Activated naive CD4-positive, alpha-beta T cell treated with anti-CD3 and anti-CD28 coated beads for 36 hours (primary cell): ENCODE measurements around the gene CDK11B. TPM values are rescaled to one million over a fixed set of nuclear protein-coding genes. Genes with fewer than 3 reads are reported as not detected.

Source experiments
- CTCF ChIA-PET: fragments of 350-600 bp; sonication (Branson Sonifier 250); formaldehyde crosslinking; loops from one replicate; lab custom pipeline; 2021; ENCODE audit warnings: antibody characterized with exemption; lab: Charles Lee
- DNase-seq: peaks from one replicate; pipeline ENCODE4 v3.0.0-alpha.2; 2020
- H3K27ac Mint-ChIP-seq: one replicate; pipeline ENCODE4 v1.8.0; 2021; ENCODE audit warnings: mild to moderate bottlenecking, mixed read lengths
- H3K27me3 Mint-ChIP-seq: one replicate; pipeline ENCODE4 v1.8.0; 2021; ENCODE audit warnings: low read depth, mixed read lengths
- H3K36me3 Mint-ChIP-seq: one replicate; pipeline ENCODE4 v1.8.0; 2021; ENCODE audit warnings: low read depth, mixed read lengths
- H3K4me1 Mint-ChIP-seq: one replicate; pipeline ENCODE4 v1.8.0; 2021; ENCODE audit warnings: low read depth, mixed read lengths
- H3K4me3 Mint-ChIP-seq: one replicate; pipeline ENCODE4 v1.8.0; 2021; ENCODE audit warnings: mild to moderate bottlenecking, moderate library complexity, mixed read lengths
- H3K9me3 Mint-ChIP-seq: one replicate; pipeline ENCODE4 v1.8.0; 2021; ENCODE audit warnings: mixed read lengths
- intact Hi-C: fragments of 100-400 bp; cut with micrococcal nuclease; formaldehyde crosslinking; loops from one replicate; pipeline ENCODE4 v1.15.1; 2023
- total RNA-seq, 2 experiments: library from RNA; stranded (reverse); gene quantifications; one replicate each; pipeline ENCODE4 v1.2.3, GENCODE V29; 2021

CDK11B gene
- total RNA-seq, 2 experiments from 2014 or later = 33.7 to 34.4 TPM

GRCh38 chr1:1621173-1622009 lies 37.4 kb downstream of the CDK11B start:
- no peak overlapping the region for H3K4me3 Mint-ChIP-seq
- no peak for DNase-seq
- H3K4me1 Mint-ChIP-seq = peaks cover 9% of the 10 kb centered on the region
- no peaks in the 10 kb centered on the region for H3K27me3 Mint-ChIP-seq
- no peaks in the 10 kb centered on the region for H3K36me3 Mint-ChIP-seq
- CTCF ChIA-PET = interaction anchor here (1.1 kb wide), 1 partner anchor 7 kb away, joined by 3 read pairs; no protein-coding TSS in a partner anchor
- intact Hi-C loops = no loop called here
- H3K27ac Mint-ChIP-seq = no peak overlapping the region
- H3K9me3 Mint-ChIP-seq = no peaks in the 10 kb centered on the region

DNA sequence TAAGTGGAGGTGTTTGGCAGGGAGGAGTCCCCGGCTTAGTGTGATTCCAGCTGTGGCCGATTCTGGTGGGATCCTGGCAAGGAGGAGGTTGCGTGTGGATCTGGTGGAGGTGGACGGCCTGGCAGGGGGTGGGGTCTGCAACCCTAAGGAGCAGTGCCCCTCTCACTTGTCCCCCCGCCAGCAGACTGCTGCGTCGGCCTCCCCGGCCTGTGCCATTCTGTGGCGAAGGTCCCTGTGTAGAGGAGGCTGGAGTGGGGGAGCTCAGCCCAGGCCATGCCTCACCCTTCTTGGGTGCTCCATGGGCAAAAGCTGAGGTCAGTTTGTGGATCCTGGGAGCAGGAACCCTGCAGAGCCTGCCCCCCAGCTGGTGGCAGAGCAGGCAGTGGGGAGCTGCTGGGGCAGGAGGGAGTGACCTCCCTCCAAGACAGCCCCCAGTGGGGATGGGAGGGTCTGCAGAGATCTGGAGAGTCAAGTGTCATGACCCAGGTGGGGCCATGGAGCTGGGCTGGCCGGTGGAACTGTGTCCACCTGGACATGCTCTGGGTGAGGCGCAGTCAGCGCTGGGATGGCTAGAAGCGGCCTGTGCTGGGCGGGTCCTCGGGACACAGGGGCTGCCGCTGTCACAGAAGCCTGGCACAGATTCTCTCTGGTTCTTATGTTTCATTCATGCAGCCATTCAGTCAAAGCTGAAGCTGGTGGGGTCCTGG lies 38.2 kb downstream of the CDK11B start:
- intact Hi-C loops = no loop called here
- Mint-ChIP-seq H3K4me1 (peaks cover 10% of the 10 kb centered on the region), H3K36me3 (no peaks in the 10 kb centered on the region), H3K9me3 (no peaks in the 10 kb centered on the region), H3K27ac (no peak overlapping the region), H3K27me3 (no peaks in the 10 kb centered on the region), H3K4me3 (no peak overlapping the region)
- CTCF ChIA-PET = interaction anchor here (1.1 kb wide), 1 partner anchor 8 kb away, joined by 3 read pairs; no protein-coding TSS in a partner anchor
- no peak for DNase-seq

GRCh38 chr1:1619917-1620361 lies 38.9 kb downstream of the CDK11B start:
- Mint-ChIP-seq H3K4me3 (no peak overlapping the region), H3K9me3 (no peaks in the 10 kb centered on the region), H3K4me1 (peaks cover 10% of the 10 kb centered on the region), H3K27ac (no peak overlapping the region), H3K27me3 (no peaks in the 10 kb centered on the region), H3K36me3 (no peaks in the 10 kb centered on the region)
- no peak for DNase-seq
- intact Hi-C loops = no loop called here
- CTCF ChIA-PET = interaction anchor here (1.1 kb wide), 1 partner anchor 9 kb away, joined by 3 read pairs; no protein-coding TSS in a partner anchor

DNA sequence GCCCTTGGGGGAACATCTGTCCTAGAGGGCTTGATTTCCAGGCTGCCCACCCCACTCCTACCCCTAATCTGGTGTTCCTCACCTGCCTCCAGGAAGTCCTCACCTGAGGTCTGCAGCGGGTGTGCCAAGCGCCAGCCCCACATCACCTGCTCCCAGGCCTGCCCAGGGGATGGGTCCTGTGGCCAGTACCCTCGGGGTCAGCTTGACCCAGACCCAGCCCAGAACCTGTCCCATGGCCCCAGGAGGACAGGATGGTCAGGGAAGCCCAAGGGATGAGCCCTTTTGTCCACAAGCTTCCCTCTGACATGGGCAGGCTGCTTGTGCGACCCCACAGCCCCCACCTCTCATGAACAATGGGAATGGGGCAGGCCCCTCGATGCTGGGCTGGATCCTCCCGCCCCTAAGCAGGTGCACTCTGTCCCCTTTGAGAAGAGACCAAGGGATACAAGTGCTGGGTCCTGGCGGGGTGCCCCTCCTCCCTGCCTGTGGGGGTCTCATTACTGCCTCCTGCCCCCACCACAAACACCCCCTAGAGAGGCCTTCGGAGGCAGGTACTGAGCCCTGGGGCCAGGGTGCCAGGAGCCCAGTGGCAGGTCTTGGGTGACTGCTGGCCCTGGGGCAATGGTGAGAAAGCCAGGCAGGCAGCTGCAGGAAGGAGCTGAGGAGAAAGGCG lies 40.3 kb downstream of the CDK11B start:
- Mint-ChIP-seq H3K27ac (no peak overlapping the region), H3K9me3 (no peaks in the 10 kb centered on the region), H3K4me3 (no peak overlapping the region), H3K27me3 (no peaks in the 10 kb centered on the region), H3K4me1 (peaks cover 23% of the 10 kb centered on the region), H3K36me3 (peaks cover 4% of the 10 kb centered on the region)
- CTCF ChIA-PET = interaction anchor here (1.7 kb wide), 1 partner anchor 10 kb away, joined by 4 read pairs; no protein-coding TSS in a partner anchor
- intact Hi-C loops = no loop called here
- no peak for DNase-seq

- intact Hi-C loops = no loop called here
- H3K27ac Mint-ChIP-seq = no peak overlapping the region
- H3K9me3 Mint-ChIP-seq = no peaks in the 10 kb centered on the region
- H3K4me1 Mint-ChIP-seq = peaks cover 24% of the 10 kb centered on the region
- no peak for DNase-seq
- H3K36me3 Mint-ChIP-seq = peaks cover 5% of the 10 kb centered on the region
- peak overlapping the region; percentile 73 for H3K4me3 Mint-ChIP-seq
- CTCF ChIA-PET = interaction anchor here (1.7 kb wide), 1 partner anchor 11 kb away, joined by 4 read pairs; no protein-coding TSS in a partner anchor
- H3K27me3 Mint-ChIP-seq = no peaks in the 10 kb centered on the region
These were observed 40.9 kb downstream of the CDK11B start for GRCh38 chr1:1617925-1618324.

- intact Hi-C loops = no loop called here
- Mint-ChIP-seq H3K4me1 (peaks cover 24% of the 10 kb centered on the region), H3K4me3 (peak overlapping the region; percentile 73), H3K9me3 (no peaks in the 10 kb centered on the region), H3K27me3 (no peaks in the 10 kb centered on the region), H3K36me3 (peaks cover 5% of the 10 kb centered on the region), H3K27ac (peak overlapping the region; percentile 13)
- CTCF ChIA-PET = interaction anchor here (1.7 kb wide), 1 partner anchor 11 kb away, joined by 4 read pairs; no protein-coding TSS in a partner anchor
- DNase-seq = no peak
These were observed 41.3 kb downstream of the CDK11B start for GRCh38 chr1:1617516-1617915.

GRCh38 chr1:1616838-1617237 lies 42.0 kb downstream of the CDK11B start:
- Mint-ChIP-seq H3K9me3 (no peaks in the 10 kb centered on the region), H3K36me3 (peaks cover 5% of the 10 kb centered on the region), H3K27me3 (no peaks in the 10 kb centered on the region), H3K27ac (peak overlapping the region; percentile 13), H3K4me1 (peaks cover 24% of the 10 kb centered on the region), H3K4me3 (peak overlapping the region; percentile 73)
- CTCF ChIA-PET = interaction anchor here (1.7 kb wide), 1 partner anchor 12 kb away, joined by 4 read pairs; no protein-coding TSS in a partner anchor
- intact Hi-C loops = no loop called here
- no peak for DNase-seq

- peak overlapping the region; percentile 75 for H3K27ac Mint-ChIP-seq
- peaks cover 24% of the 10 kb centered on the region for H3K4me1 Mint-ChIP-seq
- H3K9me3 Mint-ChIP-seq = no peaks in the 10 kb centered on the region
- CTCF ChIA-PET = no interaction called here
- H3K27me3 Mint-ChIP-seq = no peaks in the 10 kb centered on the region
- DNase-seq = no peak
- H3K36me3 Mint-ChIP-seq = peaks cover 5% of the 10 kb centered on the region
- intact Hi-C loops = no loop called here
- H3K4me3 Mint-ChIP-seq = peak overlapping the region; percentile 73
These were observed 42.6 kb downstream of the CDK11B start for GRCh38 chr1:1616045-1616790.

- no peaks in the 10 kb centered on the region for H3K9me3 Mint-ChIP-seq
- H3K27ac Mint-ChIP-seq = peak within 1 kb of the TSS; percentile 85
- H3K4me3 Mint-ChIP-seq = peak within 1 kb of the TSS; percentile 90
- H3K4me1 Mint-ChIP-seq = peaks cover 24% of the 10 kb centered on the region
- CTCF ChIA-PET = interaction anchor here (1.1 kb wide), 1 partner anchor 111 kb away, joined by 3 read pairs; no protein-coding TSS in a partner anchor
- H3K27me3 Mint-ChIP-seq = no peaks in the 10 kb centered on the region
- intact Hi-C loops = loop anchor here (1.0 to 2.0 kb wide), 4 partner anchors 13 to 240 kb away; partner anchors contain the start of genes AURKAIP1, CDK11B and SSU72
- DNase-seq = peak; percentile 95
- H3K36me3 Mint-ChIP-seq = peaks cover 5% of the 10 kb centered on the region
These were observed 43.4 kb downstream of the CDK11B start, which contains the start of gene MIB2 for GRCh38 chr1:1615256-1616044. Gene MIB2, plus strand, starts transcription at chr1:1615500. Its CDS starts 7,953 bp downstream, at chr1:1623453.

GRCh38 chr1:1614954-1615255 lies 43.9 kb downstream of the CDK11B start:
- Mint-ChIP-seq H3K9me3 (no peaks in the 10 kb centered on the region), H3K27me3 (no peaks in the 10 kb centered on the region), H3K4me1 (peaks cover 24% of the 10 kb centered on the region), H3K36me3 (peaks cover 5% of the 10 kb centered on the region), H3K4me3 (peak overlapping the region; percentile 90), H3K27ac (peak overlapping the region; percentile 85)
- CTCF ChIA-PET = interaction anchor here (0.5 to 1.1 kb wide), 2 partner anchors 111 to 200 kb away, joined by 3 read pairs; no protein-coding TSS in a partner anchor
- intact Hi-C loops = loop anchor here (1.0 to 2.0 kb wide), 4 partner anchors 14 to 240 kb away; partner anchors contain the start of genes AURKAIP1, CDK11B and SSU72
- no peak for DNase-seq
